Endothelial cell (in vitro differentiated cells): ENCODE results near the gene ADCY7. TPM values are rescaled to one million over a fixed set of nuclear protein-coding genes. Genes with fewer than 3 reads are reported as not detected.

Experiments
- DNase-seq: peaks from one replicate; pipeline ENCODE4 v3.0.0; 2021; ENCODE audit warnings: low spot score
- H3K27ac Mint-ChIP-seq: one replicate; pipeline ENCODE4 v1.8.0; 2021; ENCODE audit warnings: mixed read lengths, inconsistent platforms; ENCODE audit not compliant: unreplicated experiment
- H3K27me3 Mint-ChIP-seq: one replicate; pipeline ENCODE4 v1.8.0; 2021; ENCODE audit warnings: mild to moderate bottlenecking, moderate library complexity, mixed read lengths, inconsistent platforms; ENCODE audit not compliant: unreplicated experiment
- H3K36me3 Mint-ChIP-seq: one replicate; pipeline ENCODE4 v1.8.0; 2021; ENCODE audit warnings: mild to moderate bottlenecking, low read depth, mixed read lengths, inconsistent platforms; ENCODE audit not compliant: unreplicated experiment
- H3K4me1 Mint-ChIP-seq: one replicate; pipeline ENCODE4 v1.8.0; 2021; ENCODE audit warnings: mild to moderate bottlenecking, mixed read lengths, inconsistent platforms; ENCODE audit not compliant: unreplicated experiment
- H3K4me3 Mint-ChIP-seq: one replicate; pipeline ENCODE4 v1.8.0; 2021; ENCODE audit warnings: mild to moderate bottlenecking, mixed read lengths, inconsistent platforms; ENCODE audit not compliant: unreplicated experiment
- H3K9me3 Mint-ChIP-seq: one replicate; pipeline ENCODE4 v1.8.0; 2021; ENCODE audit warnings: mixed read lengths, inconsistent platforms; ENCODE audit not compliant: unreplicated experiment
- CTCF ChIP-seq: fragments of 200-600 bp; sonication (generic); IDR thresholded peaks from one replicate; pipeline ENCODE4 v1.5.0; 2021; ENCODE audit warnings: antibody characterized with exemption; ENCODE audit not compliant: unreplicated experiment
- microRNA-seq: library from miRNA; unstranded; fragments of <30 nt; microRNA quantifications from one replicate; pipeline ENCODE4, GENCODE V29; 2020; ENCODE audit not compliant: unreplicated experiment
- total RNA-seq: library from RNA; stranded (reverse); fragmentation: NEBNext Ultra II Directional; extraction: Animal tissue kit (Norgen Biotek cat#: 25700); gene quantifications from one replicate; pipeline ENCODE4 v1.2.1, GENCODE V29; 2021; ENCODE audit not compliant: unreplicated experiment

ADCY7 gene
- total RNA-seq, 1 donor from 2014 or later = 3.2 TPM

- DNase-seq = no peak
- peak overlapping the region; percentile 55 for H3K27ac Mint-ChIP-seq
- no peak overlapping the region for H3K4me3 Mint-ChIP-seq
- H3K27me3 Mint-ChIP-seq = peaks cover 2% of the 10 kb centered on the region
- H3K36me3 Mint-ChIP-seq = peaks cover 10% of the 10 kb centered on the region
- no peak for TF ChIP-seq CTCF
- no peaks in the 10 kb centered on the region for H3K9me3 Mint-ChIP-seq
- peaks cover 14% of the 10 kb centered on the region for H3K4me1 Mint-ChIP-seq
These were observed 93.9 kb downstream of the ADCY7 start for GRCh38 chr16:50360033-50360778.

- no peak overlapping the region for H3K27ac Mint-ChIP-seq
These were observed 94.4 kb downstream of the ADCY7 start for GRCh38 chr16:50360779-50361178.

GRCh38 chr16:50363656-50364055 lies 97.3 kb downstream of the ADCY7 start:
- Mint-ChIP-seq H3K4me3 (no peak overlapping the region), H3K27me3 (no peaks in the 10 kb centered on the region), H3K4me1 (peaks cover 35% of the 10 kb centered on the region), H3K27ac (no peak overlapping the region), H3K36me3 (peaks cover 24% of the 10 kb centered on the region), H3K9me3 (no peaks in the 10 kb centered on the region)
- TF ChIP-seq CTCF = no peak
- DNase-seq = no peak

More at GRCh38 chr16:50360779-50361178, 94.4 kb downstream of the ADCY7 start:
- DNase-seq = no peak
- no peaks in the 10 kb centered on the region for H3K9me3 Mint-ChIP-seq
- peaks cover 19% of the 10 kb centered on the region for H3K4me1 Mint-ChIP-seq
- no peak for TF ChIP-seq CTCF
- H3K27me3 Mint-ChIP-seq = peaks cover 2% of the 10 kb centered on the region
- peaks cover 15% of the 10 kb centered on the region for H3K36me3 Mint-ChIP-seq
- no peak overlapping the region for H3K4me3 Mint-ChIP-seq

GRCh38 chr16:50365791-50366575 lies 99.6 kb downstream of the ADCY7 start:
- no peak for DNase-seq
- Mint-ChIP-seq H3K36me3 (peaks cover 24% of the 10 kb centered on the region), H3K9me3 (no peaks in the 10 kb centered on the region), H3K27ac (no peak overlapping the region), H3K27me3 (no peaks in the 10 kb centered on the region), H3K4me1 (peaks cover 21% of the 10 kb centered on the region), H3K4me3 (peak overlapping the region; percentile 33)
- TF ChIP-seq CTCF = no peak

Small RNAs within 50 kb of the gene (microRNA-seq; reads per million reads assigned to microRNA genes)
- gene MIR6771 = not detected

Other genes starting within 250 kb of the ADCY7 start
- gene CNEP1R1, start 241.3 kb upstream of the ADCY7 start, total RNA-seq = 32.7 TPM
- gene HEATR3, start 200.6 kb upstream of the ADCY7 start, total RNA-seq = 10.3 TPM
- 7.1 TPM for gene TENT4B, start 113.2 kb upstream of the ADCY7 start, total RNA-seq
- 112 TPM for gene BRD7, start 102.4 kb downstream of the ADCY7 start, total RNA-seq